Loucy (cell line): ENCODE data around the gene CCL11.
"Not testable (repeated sequence)": the region's sequence is repeated elsewhere in the genome, so short reads cannot be mapped to it uniquely, and the experiment has no call there.

Source experiments
- H2AFZ ChIP-seq: fragments of 200-600 bp; sonication (generic); 2 replicates; pipeline ENCODE4 v1.6.0; 2016; ENCODE audit warnings: antibody characterized with exemption, mild to moderate bottlenecking, low read length, moderate library complexity
- H3F3A ChIP-seq: fragments of 200-600 bp; 2 replicates; pipeline ENCODE4 v1.6.0; 2016; ENCODE audit warnings: antibody characterized with exemption, low read depth, mild to moderate bottlenecking
- H3K27me3 ChIP-seq: fragments of 200-600 bp; sonication (generic); 2 replicates; pipeline ENCODE4 v1.6.1; 2014; ENCODE audit warnings: low read length, mild to moderate bottlenecking; ENCODE audit not compliant: insufficient read depth, poor library complexity, severe bottlenecking
- H3K36me3 ChIP-seq: fragments of 200-600 bp; sonication (generic); 2 replicates; pipeline ENCODE4 v1.6.1; 2016; ENCODE audit warnings: low read length; ENCODE audit not compliant: insufficient read depth
- H3K4me1 ChIP-seq: fragments of 200-600 bp; sonication (generic); 2 replicates; pipeline ENCODE4 v1.5.1; 2014; ENCODE audit warnings: low read length, mild to moderate bottlenecking; ENCODE audit not compliant: insufficient read depth, poor library complexity, severe bottlenecking
- H3K4me2 ChIP-seq: fragments of 200-600 bp; sonication (generic); 2 replicates; pipeline ENCODE4 v1.6.0; 2014; ENCODE audit warnings: antibody characterized with exemption, low read length, low read depth, mild to moderate bottlenecking; ENCODE audit not compliant: poor library complexity, severe bottlenecking
- H3K4me3 ChIP-seq: fragments of 200-600 bp; sonication (generic); 2 replicates; pipeline ENCODE4 v1.5.1; 2014; ENCODE audit warnings: low read length, mild to moderate bottlenecking, mixed read lengths; ENCODE audit not compliant: poor library complexity, severe bottlenecking
- H3K79me2 ChIP-seq: fragments of 200-600 bp; sonication (generic); 2 replicates; pipeline ENCODE4 v1.6.1; 2014; ENCODE audit warnings: low read length; ENCODE audit not compliant: insufficient read depth
- H3K9ac ChIP-seq: fragments of 200-600 bp; sonication (generic); 2 replicates; pipeline ENCODE4 v1.6.0; 2014; ENCODE audit warnings: mild to moderate bottlenecking, low read depth, low read length, moderate library complexity; ENCODE audit not compliant: poor library complexity, severe bottlenecking
- H3K9me2 ChIP-seq: fragments of 200-600 bp; sonication (generic); replicated peaks from 2 replicates; pipeline ENCODE4 v1.6.1; 2016; ENCODE audit warnings: low read depth, low read length, mixed read lengths
- H3K9me3 ChIP-seq: fragments of 200-600 bp; sonication (generic); 2 replicates; pipeline ENCODE4 v1.6.1; 2014; ENCODE audit warnings: mild to moderate bottlenecking, antibody characterized with exemption, low read length, low read depth; ENCODE audit not compliant: insufficient read depth
- H4K20me1 ChIP-seq: fragments of 200-600 bp; sonication (generic); 2 replicates; pipeline ENCODE4 v1.6.0; 2014; ENCODE audit warnings: antibody characterized with exemption, low read length, mild to moderate bottlenecking; ENCODE audit not compliant: insufficient read depth, poor library complexity, severe bottlenecking
- EZH2phosphoT487 ChIP-seq: fragments of 200-600 bp; IDR thresholded peaks from 2 replicates; pipeline ENCODE4 v1.6.1; 2018; ENCODE audit warnings: antibody characterized with exemption, mild to moderate bottlenecking, moderate library complexity, borderline replicate concordance
- TF ChIP-seq, protein P1 (sequence below): fragments of 200-600 bp; sonication (generic); conservative IDR thresholded peaks from 2 replicates; pipeline ENCODE4 v1.5.1; 2014; ENCODE audit warnings: mild to moderate bottlenecking, antibody characterized with exemption, low read length

The CCL11 gene

DNA sequence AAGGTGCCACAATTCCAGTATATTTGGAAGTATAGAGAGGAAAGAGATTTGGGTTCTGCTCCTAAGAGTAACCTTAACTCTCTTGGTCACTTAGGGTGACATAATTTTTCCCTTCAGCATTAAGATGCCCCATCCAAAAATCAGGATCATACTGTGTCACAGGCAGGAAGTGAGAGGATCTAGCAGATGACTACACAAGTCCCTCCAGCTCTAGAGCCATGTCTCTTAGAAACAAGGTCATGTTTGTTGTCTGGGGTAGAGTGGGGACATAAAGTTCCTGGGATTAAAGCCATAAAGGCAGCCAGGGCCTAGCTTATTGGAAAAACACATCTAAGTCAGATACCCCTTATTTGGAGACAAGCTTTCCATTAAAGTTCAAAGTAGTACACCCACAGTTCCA, 36.4 kb downstream of the CCL11 start:
- H3K4me2 ChIP-seq, result no peak overlapping the region
- no peaks in the 10 kb centered on the region for H3K9me3 ChIP-seq
- H3K4me1 ChIP-seq, result no peaks in the 10 kb centered on the region
- no peak overlapping the region for H3K9ac ChIP-seq
- H4K20me1 ChIP-seq, result no peaks in the 10 kb centered on the region
- H3K4me3 ChIP-seq, result no peak overlapping the region
- no peaks in the 10 kb centered on the region for H3F3A ChIP-seq
- H3K79me2 ChIP-seq, result no peaks in the 10 kb centered on the region
- TF ChIP-seq, protein P1, sequence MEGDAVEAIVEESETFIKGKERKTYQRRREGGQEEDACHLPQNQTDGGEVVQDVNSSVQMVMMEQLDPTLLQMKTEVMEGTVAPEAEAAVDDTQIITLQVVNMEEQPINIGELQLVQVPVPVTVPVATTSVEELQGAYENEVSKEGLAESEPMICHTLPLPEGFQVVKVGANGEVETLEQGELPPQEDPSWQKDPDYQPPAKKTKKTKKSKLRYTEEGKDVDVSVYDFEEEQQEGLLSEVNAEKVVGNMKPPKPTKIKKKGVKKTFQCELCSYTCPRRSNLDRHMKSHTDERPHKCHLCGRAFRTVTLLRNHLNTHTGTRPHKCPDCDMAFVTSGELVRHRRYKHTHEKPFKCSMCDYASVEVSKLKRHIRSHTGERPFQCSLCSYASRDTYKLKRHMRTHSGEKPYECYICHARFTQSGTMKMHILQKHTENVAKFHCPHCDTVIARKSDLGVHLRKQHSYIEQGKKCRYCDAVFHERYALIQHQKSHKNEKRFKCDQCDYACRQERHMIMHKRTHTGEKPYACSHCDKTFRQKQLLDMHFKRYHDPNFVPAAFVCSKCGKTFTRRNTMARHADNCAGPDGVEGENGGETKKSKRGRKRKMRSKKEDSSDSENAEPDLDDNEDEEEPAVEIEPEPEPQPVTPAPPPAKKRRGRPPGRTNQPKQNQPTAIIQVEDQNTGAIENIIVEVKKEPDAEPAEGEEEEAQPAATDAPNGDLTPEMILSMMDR, result no peak
- TF ChIP-seq EZH2phosphoT487, result no peak
- no peaks in the 10 kb centered on the region for H3K27me3 ChIP-seq
- H3K36me3 ChIP-seq, result no peaks in the 10 kb centered on the region
- H3K9me2 ChIP-seq, result no peaks in the 10 kb centered on the region
- H2AFZ ChIP-seq, result no peak overlapping the region

DNA sequence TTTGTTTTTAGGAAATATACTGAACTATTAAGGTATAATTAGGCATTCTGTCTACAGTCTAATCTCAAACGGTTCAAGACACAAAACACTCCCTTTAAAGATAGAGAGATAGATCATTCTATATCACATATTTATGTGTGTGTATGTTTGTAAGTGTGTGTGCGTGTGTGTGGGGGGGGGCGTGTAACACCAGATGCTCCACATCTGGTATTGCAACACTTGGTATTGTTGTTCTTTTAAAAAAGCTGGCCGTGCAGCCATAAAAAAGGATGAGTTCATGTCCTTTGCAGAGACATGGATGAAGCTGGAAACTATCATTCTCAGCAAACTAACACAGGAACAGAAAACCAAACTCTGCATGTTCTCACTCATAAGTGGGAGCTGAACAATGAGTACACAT, 42.0 kb downstream of the CCL11 start:
- not testable (repeated sequence) for H3K9ac ChIP-seq, H2AFZ ChIP-seq, H3K4me3 ChIP-seq, H3K9me3 ChIP-seq, H3F3A ChIP-seq, H3K9me2 ChIP-seq, H3K4me1 ChIP-seq, H3K27me3 ChIP-seq, H3K79me2 ChIP-seq, H4K20me1 ChIP-seq, H3K4me2 ChIP-seq, H3K36me3 ChIP-seq

DNA sequence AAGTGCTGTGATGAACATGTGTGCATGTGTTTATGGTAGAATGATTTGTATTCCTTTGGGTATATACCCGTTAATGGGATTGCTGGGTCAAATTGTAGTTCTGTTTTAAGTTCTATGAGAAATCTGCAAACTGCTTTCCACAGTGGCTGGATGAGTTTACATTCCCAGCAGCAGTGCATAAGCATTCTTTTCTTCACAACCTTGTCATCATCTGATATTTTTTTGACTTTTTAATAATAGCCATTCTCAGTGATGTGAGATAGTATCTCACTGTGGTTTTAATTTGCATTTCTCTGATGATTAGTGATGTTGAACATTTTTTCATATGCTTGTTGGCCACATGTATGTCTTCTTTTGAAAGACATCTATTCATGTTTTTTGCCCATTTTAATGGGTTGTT, 52.2 kb downstream of the CCL11 start:
- Histone ChIP-seq H3K9ac (no peak overlapping the region), H3K9me2 (no peaks in the 10 kb centered on the region), H3K9me3 (no peaks in the 10 kb centered on the region), H3K4me2 (no peak overlapping the region), H4K20me1 (no peaks in the 10 kb centered on the region), H3K4me3 (no peak overlapping the region), H3K4me1 (no peaks in the 10 kb centered on the region), H2AFZ (no peak overlapping the region), H3K27me3 (no peaks in the 10 kb centered on the region), H3K79me2 (no peaks in the 10 kb centered on the region), H3K36me3 (no peaks in the 10 kb centered on the region), H3F3A (no peaks in the 10 kb centered on the region)
- TF ChIP-seq, protein P1, result no peak
